ENCODE results near the gene DBF4B.
A peak's percentile ranks its signal among the peaks of the same experiment; 100 is the strongest.

GRCh38 chr17:44774271-44775135, 66.0 kb downstream of the DBF4B start:
- TF ChIP-seq CTCF (IDR thresholded peaks at IDR 0.05): peak; percentile 95 to 98 (median 98)
- no peak for TF ChIP-seq POLR2AphosphoS5 (IDR thresholded peaks at IDR 0.05)
- TF ChIP-seq POLR2A (IDR thresholded peaks at IDR 0.05): no peak
